K562 (cell line): ENCODE data around the gene CRCP. TPM values are rescaled to one million over a fixed set of nuclear protein-coding genes. Genes with fewer than 3 reads are reported as not detected.

Experiments used
- BRF2 ChIP-seq: IDR thresholded peaks from 3 replicates; pipeline ENCODE4 v1.6.1; 2011; ENCODE audit warnings: borderline replicate concordance, mild to moderate bottlenecking; ENCODE audit not compliant: insufficient read length, insufficient read depth
- EGR1 ChIP-seq: fragments of 450-650 bp; conservative IDR thresholded peaks from 2 replicates; pipeline ENCODE4 v1.6.1; 2017; ENCODE audit warnings: mild to moderate bottlenecking
- GTF2B ChIP-seq: IDR thresholded peaks from 2 replicates; pipeline ENCODE4 v1.6.1; 2011; ENCODE audit not compliant: insufficient read length; ENCODE audit errors: extremely low read depth
- KLF6 ChIP-seq: fragments of 250-450 bp; sonication (Bioruptor Pico); IDR thresholded peaks from 2 replicates; pipeline ENCODE4 v1.4.0; 2020; ENCODE audit warnings: mild to moderate bottlenecking, moderate library complexity, borderline replicate concordance
- NFE2 ChIP-seq: IDR thresholded peaks from 2 replicates; pipeline ENCODE4 v1.6.1; 2014; ENCODE audit warnings: antibody characterized with exemption, low read depth
- NKRF ChIP-seq: fragments of 450-650 bp; IDR thresholded peaks from 2 replicates; pipeline ENCODE4 v1.6.1; 2016; ENCODE audit warnings: borderline replicate concordance
- NR0B1 ChIP-seq: fragments of 450-650 bp; IDR thresholded peaks from one replicate; pipeline ENCODE4 v1.6.1; 2018; ENCODE audit warnings: mild to moderate bottlenecking, moderate library complexity; ENCODE audit not compliant: partially characterized antibody
- XRCC5 ChIP-seq: fragments of 200-400 bp; formaldehyde crosslinking; IDR thresholded peaks from 2 replicates; pipeline ENCODE4 v1.6.1; 2017; ENCODE audit warnings: low read depth, mild to moderate bottlenecking, low read length
- ZNF174 ChIP-seq: fragments of 250-450 bp; sonication (Bioruptor Pico); IDR thresholded peaks from 2 replicates; pipeline ENCODE4 v1.4.0; 2020; ENCODE audit warnings: mild to moderate bottlenecking
- ZNF263 ChIP-seq: sonication (generic); formaldehyde crosslinking; IDR thresholded peaks from 2 replicates; pipeline ENCODE4 v1.8.0; 2022; ENCODE audit warnings: mild to moderate bottlenecking, missing genetic modification reagents, borderline replicate concordance
- polyA plus RNA-seq, 8 experiments: library from polyadenylated mRNA; depleted of rRNA in 4 of 8; stranded (reverse) in 5 of 8; unstranded in 3 of 8; fragments of >200 nt; fragmentation: Nextera tagmentation in 2 of 8; fragmentation: Illumina TruSeq in 1 of 8; extraction: Ambion mirVana in 2 of 8; extraction: Trizol in 1 of 8; gene quantifications; 2 replicates each; pipeline versions ENCODE4 v1.2.1 to v1.2.3, GENCODE V29; 2011 to 2014; ENCODE audit warnings: inconsistent platforms in 1 of 8, missing spikeins in 1 of 8
- total RNA-seq, 7 experiments: library from RNA; depleted of rRNA in 6 of 7; stranded (reverse); fragments of >200 nt in 6 of 7; fragmentation: Illumina TruSeq in 2 of 7; extraction: Trizol in 2 of 7; gene quantifications; 2 replicates each; pipeline versions ENCODE4 v1.2.1 to v1.2.3, GENCODE V29; 2011 to 2021; ENCODE audit warnings: low replicate concordance in 1 of 7
- TF ChIP-seq, protein P1 (sequence below): fragments of 250-450 bp; sonication (Bioruptor Pico); IDR thresholded peaks from 2 replicates; pipeline ENCODE4 v1.4.0; 2020
- TF ChIP-seq, protein P2 (sequence below): sonication (generic); formaldehyde crosslinking; IDR thresholded peaks from 2 replicates; pipeline ENCODE4 v1.8.0; 2022; ENCODE audit warnings: missing genetic modification reagents, mild to moderate bottlenecking, borderline replicate concordance

Gene CRCP
- total and polyA plus RNA-seq, 9 of the 15 experiments (the other 6 are each of a cell fraction or from before 2014, with no cell fraction given) = 22.1 to 58.3 (median 43.4) TPM

DNA sequence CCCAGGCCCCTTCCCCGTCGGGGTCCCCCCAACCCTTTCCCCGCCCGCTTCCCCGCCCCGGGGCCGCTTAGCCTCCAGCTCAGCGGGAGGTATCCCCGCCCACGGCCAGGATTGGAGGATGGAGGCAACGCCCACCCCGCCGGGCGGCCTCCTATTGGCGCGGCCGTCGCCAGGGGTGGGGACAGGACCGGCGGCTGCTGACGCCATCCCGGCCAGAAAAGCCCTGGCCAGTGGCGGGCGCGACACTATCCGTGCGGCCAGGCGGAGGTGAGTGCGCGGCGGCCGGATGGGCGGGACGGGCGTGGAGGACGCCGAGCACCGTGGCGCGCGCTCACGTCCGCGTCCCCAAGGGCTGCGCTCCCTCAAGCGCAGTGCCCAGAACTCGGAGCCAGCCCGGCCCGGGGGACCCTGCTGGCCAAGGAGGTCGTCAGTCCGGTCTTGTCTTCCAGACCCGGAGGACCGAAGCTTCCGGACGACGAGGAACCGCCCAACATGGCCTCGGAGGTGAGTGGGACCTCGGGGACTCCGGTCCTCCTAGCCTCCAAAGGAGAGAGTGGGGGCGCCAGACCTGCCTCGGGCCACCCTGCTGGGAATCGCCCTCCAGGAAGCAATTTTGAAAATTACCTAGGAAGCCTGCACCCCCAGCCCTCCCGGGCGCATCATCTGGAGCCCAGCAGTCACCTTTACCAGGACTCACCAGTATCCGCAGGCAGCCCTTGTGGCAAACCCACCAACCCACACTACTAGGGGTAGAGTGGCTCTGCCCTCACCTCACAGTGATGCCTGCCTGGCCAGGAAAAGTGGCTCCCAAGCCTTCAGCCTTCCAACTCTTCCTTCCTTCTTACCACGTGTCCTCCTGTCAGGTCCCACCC lies 38.8 kb upstream of the CRCP start, which contains the start of gene ASL (continued):
- TF ChIP-seq, protein P1, sequence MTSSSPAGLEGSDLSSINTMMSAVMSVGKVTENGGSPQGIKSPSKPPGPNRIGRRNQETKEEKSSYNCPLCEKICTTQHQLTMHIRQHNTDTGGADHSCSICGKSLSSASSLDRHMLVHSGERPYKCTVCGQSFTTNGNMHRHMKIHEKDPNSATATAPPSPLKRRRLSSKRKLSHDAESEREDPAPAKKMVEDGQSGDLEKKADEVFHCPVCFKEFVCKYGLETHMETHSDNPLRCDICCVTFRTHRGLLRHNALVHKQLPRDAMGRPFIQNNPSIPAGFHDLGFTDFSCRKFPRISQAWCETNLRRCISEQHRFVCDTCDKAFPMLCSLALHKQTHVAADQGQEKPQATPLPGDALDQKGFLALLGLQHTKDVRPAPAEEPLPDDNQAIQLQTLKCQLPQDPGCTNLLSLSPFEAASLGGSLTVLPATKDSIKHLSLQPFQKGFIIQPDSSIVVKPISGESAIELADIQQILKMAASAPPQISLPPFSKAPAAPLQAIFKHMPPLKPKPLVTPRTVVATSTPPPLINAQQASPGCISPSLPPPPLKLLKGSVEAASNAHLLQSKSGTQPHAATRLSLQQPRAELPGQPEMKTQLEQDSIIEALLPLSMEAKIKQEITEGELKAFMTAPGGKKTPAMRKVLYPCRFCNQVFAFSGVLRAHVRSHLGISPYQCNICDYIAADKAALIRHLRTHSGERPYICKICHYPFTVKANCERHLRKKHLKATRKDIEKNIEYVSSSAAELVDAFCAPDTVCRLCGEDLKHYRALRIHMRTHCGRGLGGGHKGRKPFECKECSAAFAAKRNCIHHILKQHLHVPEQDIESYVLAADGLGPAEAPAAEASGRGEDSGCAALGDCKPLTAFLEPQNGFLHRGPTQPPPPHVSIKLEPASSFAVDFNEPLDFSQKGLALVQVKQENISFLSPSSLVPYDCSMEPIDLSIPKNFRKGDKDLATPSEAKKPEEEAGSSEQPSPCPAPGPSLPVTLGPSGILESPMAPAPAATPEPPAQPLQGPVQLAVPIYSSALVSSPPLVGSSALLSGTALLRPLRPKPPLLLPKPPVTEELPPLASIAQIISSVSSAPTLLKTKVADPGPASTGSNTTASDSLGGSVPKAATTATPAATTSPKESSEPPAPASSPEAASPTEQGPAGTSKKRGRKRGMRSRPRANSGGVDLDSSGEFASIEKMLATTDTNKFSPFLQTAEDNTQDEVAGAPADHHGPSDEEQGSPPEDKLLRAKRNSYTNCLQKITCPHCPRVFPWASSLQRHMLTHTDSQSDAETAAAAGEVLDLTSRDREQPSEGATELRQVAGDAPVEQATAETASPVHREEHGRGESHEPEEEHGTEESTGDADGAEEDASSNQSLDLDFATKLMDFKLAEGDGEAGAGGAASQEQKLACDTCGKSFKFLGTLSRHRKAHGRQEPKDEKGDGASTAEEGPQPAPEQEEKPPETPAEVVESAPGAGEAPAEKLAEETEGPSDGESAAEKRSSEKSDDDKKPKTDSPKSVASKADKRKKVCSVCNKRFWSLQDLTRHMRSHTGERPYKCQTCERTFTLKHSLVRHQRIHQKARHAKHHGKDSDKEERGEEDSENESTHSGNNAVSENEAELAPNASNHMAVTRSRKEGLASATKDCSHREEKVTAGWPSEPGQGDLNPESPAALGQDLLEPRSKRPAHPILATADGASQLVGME (CRISPR knock-in tag) = no peak
- TF ChIP-seq ZNF174 (CRISPR knock-in tag) = no peak
- TF ChIP-seq NR0B1 = no peak
- no peak for TF ChIP-seq NFE2
- TF ChIP-seq GTF2B = peak; percentile 23
- peak; percentile 88; the same call in 1 of the 2 replicates for TF ChIP-seq NKRF
- peak; percentile 66 for TF ChIP-seq ZNF263 (CRISPR knock-in tag)
- TF ChIP-seq XRCC5 = 0 out of 2 replicates have a peak, but pooled peaks have one; percentile 24
- TF ChIP-seq BRF2 = no peak
- TF ChIP-seq, protein P2, sequence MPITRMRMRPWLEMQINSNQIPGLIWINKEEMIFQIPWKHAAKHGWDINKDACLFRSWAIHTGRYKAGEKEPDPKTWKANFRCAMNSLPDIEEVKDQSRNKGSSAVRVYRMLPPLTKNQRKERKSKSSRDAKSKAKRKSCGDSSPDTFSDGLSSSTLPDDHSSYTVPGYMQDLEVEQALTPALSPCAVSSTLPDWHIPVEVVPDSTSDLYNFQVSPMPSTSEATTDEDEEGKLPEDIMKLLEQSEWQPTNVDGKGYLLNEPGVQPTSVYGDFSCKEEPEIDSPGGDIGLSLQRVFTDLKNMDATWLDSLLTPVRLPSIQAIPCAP = 0 out of 2 replicates have a peak, but pooled peaks have one; percentile 55
- TF ChIP-seq KLF6 (CRISPR knock-in tag) = no peak
- TF ChIP-seq EGR1 = peak; percentile 24; the same call in 1 of the 2 replicates
